DMS 273 (cell line): Measurements from ENCODE around the gene DPP3.

Source experiments
- DNase-seq: peaks from one replicate; lab custom pipeline; 2025; ENCODE audit not compliant: unreplicated experiment; lab: John Stamatoyannopoulos, UW

The DPP3 gene

DNA sequence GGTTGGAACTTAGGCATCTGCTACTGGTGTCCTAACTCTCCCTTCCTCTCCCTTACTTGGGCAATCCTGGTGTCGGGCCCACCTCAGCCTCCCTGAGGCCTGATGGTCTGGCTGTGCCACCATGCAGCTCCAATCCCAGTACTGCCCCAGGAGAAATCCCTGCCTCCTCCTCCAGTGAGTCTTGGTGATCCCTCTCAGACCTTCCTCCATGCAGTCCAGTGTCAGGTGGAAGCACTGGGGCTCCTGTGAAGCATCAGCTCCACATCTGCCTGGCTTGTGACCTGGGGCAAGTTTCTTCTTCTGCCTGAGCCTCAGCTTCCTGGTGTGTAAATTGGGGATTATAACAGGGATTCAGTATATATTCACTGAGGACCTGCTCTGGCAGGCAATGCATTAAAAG lies 15.3 kb upstream of the DPP3 start:
- no peak for DNase-seq

DNA sequence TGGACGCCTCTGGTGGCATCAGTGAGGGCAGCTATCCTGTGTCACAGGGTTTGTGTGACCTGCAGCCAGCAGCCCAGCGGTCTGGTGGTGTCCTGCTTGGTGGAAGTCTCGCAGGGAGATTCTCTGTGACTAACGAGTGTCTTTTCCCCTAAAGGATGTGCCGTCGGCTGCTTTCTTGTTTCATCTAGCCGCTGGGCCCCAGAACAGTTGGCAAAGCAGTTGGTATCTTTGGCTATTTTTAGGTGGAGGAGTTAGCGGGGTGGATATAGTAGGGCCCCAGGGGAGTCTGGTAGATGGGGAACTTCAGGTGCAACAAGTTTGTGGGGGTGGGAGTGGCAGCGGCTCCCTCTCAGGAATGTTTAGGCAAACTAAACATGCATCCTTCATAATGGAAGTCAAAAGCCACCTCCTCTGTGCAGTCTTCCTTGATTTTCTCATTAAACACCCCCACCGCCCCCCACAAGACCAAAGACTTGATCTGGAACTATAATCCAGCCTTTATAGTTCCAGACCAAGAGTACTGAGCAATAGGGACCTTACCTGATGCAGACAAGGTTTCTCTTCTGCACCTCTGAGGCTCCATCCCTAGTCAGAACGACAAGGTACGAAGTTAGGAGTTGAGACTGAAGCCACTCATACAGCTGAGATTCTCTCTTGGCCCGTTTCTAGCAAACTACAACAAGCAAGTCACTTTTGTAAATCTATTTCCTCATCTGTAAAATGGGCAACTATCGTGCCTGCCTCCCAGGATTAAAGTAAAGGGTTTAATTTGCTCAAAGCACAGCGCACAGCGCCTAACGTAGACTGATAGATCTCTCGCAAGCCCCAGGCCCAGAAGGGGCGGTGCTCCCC lies 14.6 kb upstream of the DPP3 start:
- DNase-seq, result no peak

- peak; percentile 89 for DNase-seq
Observed at GRCh38 chr11:66466225-66467033, 13.8 kb upstream of the DPP3 start, which contains the start of gene PELI3. Gene PELI3 (plus strand): TSS chr11:66466905. CDS start chr11:66468129, 1,224 bp downstream.

DNA sequence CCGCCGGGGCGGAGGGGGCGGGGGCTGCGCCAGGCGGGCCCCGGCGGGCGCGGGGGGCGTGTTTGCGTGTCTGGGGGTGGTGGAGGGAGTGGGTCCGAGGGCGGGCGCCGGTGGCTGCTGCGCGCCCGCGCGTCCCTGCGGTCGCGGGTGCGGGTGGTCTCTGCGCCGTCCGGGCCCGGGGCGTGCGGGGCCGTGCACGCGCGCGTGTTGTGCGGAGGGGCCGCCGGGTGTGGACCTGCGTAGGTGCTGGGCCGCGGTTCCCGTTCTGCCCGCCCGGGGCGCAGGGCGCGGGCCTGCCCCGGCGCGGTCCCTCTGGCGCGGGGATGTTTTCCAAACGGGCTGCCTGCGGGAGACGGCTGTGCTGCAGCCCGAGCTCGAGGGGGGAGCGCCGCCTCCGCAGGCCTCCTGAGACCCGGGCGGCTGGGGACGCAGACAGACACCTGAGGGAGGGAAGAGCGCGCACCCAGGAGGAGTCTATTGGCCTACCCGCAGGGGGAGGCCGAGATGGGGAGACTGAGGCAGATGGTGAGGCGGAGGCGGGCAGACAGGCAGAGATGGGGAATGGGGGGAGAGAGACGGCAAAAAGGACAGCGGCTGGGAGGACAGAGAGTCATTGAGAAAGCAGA lies 13.1 kb upstream of the DPP3 start:
- DNase-seq, result peak; percentile 65

- DNase-seq, result peak; percentile 45
Observed at GRCh38 chr11:66467756-66468155, 12.5 kb upstream of the DPP3 start.

- no peak for DNase-seq
Observed at GRCh38 chr11:66468691-66469090, 11.5 kb upstream of the DPP3 start.

GRCh38 chr11:66469441-66469840 lies 10.8 kb upstream of the DPP3 start:
- DNase-seq, result no peak

- no peak for DNase-seq
Observed at GRCh38 chr11:66470015-66470414, 10.2 kb upstream of the DPP3 start.

GRCh38 chr11:66471142-66471541 lies 9.1 kb upstream of the DPP3 start:
- DNase-seq, result no peak

- no peak for DNase-seq
Observed at GRCh38 chr11:66472054-66472453, 8.2 kb upstream of the DPP3 start.

- no peak for DNase-seq
Observed at GRCh38 chr11:66473167-66473566, 7.1 kb upstream of the DPP3 start.

DNA sequence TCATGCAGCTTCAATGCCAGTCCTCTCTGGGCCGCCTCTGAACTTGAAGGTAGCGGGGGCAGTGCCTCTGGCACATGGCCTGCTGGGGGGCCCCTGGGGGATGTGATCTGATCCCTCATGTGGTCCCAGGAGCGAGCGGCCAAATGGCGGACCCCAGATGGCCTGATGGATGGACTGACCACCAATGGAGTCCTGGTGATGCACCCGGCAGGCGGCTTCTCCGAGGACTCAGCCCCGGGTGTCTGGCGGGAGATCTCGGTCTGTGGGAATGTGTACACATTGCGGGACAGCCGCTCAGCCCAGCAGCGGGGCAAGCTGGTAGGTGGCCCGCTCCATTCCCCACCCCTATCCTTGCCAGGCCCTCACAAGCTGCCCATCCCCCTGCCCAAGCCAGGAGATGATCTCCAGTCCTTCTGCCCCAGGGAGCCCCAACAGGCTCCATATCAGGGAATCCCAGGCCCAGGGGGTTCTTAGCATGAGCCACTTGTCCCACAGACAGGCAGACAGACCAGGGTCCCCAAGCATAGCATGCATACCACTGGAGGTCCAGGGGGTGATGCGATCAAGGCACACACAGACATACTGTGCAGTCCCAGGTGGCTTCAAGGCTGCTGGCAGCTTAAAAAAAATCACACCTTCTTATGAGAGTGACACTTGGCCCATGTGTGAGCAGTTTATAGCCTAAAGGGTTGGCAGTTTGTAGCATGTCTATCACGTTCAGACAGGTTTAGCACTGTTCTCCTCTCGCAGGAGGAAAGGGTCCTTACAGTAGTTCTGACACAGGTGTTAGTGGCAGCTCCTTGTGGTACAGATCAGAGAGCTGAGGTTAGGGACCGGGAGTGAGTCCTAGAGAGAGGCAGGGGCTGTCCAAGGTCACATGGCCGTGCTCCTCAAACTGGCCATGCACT lies 6.4 kb upstream of the DPP3 start:
- DNase-seq, result no peak

DNA sequence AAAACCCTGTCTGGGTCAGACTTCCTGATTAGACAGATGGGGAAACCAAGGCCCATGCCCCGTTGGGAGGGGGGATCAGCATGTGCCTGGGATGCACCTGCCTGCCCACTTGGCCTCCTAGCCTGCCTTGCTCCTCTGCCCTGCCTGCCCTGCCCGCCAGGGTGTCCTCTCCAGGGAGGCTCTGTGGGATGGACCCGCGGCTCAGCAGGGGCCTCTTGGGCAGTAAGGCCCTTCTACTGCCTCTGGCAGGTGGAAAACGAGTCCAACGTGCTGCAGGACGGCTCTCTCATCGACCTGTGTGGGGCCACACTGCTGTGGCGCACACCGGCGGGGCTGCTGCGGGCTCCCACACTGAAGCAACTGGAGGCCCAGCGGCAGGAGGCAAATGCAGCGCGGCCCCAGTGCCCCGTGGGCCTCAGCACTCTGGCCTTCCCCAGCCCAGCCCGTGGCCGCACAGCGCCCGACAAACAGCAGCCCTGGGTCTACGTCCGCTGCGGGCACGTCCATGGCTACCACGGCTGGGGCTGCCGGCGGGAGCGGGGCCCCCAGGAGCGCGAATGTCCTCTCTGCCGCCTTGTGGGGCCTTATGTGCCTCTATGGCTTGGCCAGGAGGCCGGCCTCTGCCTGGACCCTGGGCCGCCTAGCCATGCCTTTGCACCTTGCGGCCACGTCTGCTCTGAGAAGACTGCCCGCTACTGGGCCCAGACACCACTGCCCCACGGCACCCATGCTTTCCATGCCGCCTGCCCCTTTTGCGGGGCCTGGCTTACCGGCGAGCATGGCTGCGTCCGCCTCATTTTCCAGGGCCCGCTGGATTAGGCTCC lies 4.7 kb upstream of the DPP3 start:
- DNase-seq, result no peak

DNA sequence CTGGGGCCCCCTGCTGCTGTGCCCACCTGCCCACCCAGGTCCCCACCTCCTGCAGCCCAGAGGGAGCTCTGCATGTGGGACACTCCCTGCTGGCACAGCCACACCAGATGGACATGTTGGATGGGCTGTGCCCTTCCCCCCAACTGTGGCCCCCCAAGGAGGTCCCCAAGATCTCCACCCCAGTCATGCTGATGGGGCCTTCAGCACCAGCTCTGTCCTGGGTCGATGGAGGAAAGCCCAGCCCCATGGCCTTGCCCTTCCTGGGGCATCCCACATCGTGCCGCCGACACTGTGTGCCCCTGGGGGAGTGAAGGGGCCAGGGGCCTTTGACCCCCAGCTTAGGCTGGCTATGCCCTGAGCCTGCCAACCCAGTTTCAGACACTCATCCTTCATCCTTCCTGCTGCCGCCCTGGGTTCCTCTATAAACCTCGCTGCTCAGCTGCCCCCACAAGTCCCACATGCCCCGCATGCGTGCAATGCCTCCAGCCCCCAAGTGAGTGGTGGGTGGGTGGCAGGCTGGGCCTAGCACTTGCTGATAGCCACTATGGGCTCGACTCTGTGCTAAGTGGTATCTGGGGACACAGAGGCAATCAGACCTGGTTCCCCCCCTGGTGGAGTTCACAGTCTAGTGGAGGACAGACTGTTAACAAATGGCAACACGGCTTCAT lies 3.9 kb upstream of the DPP3 start:
- no peak for DNase-seq

GRCh38 chr11:66476841-66477251 lies 3.4 kb upstream of the DPP3 start:
- DNase-seq, result peak; percentile 26

- DNase-seq, result no peak
Observed at GRCh38 chr11:66477263-66478201, 2.7 kb upstream of the DPP3 start.

DNA sequence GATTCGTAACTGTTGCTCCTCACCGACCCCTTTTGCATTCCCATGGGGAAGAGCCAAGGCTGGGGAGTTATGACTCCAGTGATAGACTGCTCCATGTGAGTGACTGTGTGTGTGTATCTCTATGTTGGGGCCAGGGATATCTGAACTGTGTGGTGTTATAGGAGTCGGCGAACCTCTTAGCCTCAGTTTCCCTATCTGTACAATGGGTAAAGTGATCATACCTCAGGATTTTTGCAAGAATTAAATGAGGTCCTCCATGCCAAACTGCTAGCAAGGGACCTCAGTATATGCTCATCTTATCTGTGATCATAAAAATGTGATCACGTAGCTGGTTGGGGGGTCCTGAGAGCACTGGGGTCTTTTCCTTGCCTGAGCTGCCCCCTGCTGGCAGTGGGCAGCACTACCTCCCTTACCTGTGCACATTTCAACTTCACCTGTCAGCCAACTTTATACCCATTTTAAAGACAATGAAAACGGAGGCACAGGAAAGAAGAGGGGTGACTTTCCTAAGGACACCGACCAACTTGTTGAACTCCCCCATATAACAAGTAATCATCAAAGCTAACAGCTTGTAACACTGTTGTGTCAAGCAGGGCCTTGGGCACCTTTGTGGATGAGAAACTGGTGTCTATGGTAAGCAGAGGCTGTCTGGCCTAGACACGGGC lies 1.4 kb upstream of the DPP3 start:
- DNase-seq, result peak; percentile 35
